Measurements from ENCODE around the gene DNAJC22.

The DNAJC22 gene

DNA sequence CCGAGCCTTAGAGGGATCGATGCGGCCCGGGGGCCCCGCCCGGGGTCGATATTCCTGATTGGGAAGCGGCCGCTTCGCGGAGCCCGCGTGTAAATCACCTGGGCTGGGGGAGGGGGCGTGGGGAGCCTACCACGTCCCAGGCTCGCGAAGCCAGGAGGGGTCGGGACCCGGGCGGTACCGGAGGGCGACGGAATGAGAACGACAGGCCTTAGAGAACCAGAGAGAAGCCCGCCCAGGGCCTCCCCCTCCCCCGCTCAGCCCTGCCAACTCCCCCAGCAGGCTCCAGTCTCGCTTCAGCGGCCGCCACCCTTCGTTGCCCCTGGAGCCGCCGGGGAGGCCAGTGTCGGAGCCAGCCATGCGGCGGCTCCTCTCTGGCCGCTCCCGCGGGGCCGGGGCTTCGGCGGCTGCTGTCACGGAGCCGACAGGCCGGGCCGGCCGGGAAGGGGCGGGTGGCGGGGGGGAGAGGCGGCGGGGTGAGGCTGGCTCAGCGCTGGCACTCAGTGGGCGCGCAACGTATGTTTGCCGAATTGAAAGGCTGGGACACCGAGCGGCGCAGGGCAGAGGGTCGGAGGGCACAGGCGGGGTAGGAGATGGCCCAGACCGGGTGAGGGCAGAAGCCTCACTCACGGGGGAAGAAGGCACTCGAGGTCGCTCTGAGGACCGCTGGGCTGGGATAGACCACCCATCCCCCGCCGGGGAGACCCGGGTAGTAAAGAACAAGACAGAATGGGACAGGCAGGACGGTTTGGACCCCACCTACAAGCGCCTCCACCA, 1.4 kb upstream of the DNAJC22 start:
- no peak for DNase-seq

DNA sequence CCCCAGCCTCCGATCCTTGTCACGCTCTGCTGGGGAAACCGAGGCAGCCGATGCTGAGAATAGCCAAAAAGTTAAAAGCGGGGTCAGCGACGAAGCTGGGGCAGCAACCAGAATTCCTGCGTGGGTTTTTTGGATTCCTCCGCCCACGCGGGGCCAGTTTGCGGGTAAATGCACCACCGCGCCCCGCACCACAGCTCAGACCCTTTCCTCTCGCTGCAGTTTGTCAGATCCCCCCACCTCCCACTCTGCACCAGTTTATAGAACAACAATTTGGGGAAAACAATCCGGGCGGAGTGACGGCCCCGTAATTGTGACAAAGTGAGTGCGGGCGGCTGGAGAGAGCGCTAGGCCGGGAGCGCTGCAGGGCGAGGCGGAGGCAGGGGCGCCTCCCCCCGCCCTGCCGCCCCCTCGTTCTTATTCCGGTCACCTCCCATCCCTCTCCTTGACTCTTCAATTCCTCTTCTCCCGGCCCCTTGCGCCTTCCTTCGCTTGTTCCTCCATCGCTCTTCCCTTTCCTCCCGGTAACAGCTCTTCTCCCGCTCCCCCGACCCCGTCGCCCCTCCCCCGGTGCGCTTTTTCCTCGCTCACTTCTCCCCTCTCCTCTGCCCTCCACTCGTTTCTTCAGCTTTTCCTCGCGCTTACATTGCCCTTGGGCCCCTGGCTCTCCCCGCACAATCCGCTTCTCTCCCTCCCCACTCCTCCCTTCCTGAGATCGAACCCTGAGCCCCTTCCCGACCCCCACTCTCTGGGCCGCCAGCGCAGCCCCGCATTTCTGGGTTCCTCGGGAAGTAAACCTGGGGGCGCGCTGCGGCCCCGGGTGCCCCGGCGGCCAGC, 646 bp upstream of the DNAJC22 start:
- no peak for DNase-seq

DNA sequence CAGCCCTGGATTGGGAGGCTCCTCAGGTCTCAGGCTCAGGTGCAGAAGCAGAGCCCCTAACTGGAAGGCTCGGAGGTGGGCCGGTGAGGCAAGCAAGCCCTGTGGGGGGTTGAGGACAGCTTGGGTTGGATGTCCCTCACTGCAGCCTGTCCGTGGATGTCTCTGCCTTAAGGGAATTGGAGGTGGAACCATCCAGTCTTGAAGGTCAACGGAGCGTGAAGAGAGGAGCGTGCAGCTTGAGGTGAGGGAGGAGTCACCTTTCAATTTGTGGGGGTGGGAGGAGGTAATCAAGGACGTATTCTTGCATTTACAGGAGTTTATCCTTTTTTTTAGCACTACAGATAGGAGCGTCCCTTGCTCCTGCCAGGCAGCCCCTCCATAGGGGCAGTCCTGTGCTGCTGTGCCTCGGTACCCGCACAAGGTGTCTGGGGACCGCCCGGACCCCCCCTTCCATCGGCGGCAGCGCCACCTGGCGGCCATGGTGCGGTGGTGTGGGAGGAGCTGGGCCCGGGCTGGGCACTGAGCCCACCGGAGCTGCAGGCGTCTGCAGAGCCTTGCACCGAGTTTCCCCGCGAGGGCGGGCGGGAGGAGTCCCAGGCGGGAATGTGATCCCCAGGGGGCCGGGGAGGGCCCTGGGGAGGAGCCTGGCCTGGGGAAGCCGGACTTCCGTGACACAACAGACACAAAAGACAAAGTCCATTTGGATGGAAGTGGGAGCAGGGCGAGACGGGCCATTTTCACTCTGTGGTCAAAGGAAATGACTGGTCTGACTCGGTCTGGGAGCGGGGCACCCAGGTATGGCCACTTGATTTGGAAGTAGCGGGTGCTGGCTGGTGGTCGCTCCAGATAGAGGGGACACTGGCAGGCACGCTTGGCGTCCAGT, 864 bp downstream of the DNAJC22 start:
- peak; percentile 25 for DNase-seq

DNA sequence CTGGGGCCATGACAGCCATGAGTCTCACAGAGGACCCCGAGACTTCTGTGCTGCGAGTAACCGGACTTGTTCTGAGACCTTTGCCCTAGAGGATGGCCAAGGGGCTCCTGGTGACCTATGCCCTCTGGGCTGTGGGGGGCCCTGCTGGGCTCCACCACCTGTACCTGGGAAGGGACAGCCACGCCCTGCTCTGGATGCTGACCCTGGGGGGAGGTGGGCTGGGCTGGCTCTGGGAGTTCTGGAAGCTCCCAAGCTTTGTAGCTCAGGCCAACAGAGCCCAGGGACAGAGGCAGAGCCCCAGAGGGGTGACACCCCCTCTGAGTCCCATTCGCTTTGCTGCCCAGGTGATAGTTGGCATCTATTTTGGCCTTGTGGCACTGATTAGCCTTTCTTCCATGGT, 2.1 kb downstream of the DNAJC22 start:
- no peak for DNase-seq

DNA sequence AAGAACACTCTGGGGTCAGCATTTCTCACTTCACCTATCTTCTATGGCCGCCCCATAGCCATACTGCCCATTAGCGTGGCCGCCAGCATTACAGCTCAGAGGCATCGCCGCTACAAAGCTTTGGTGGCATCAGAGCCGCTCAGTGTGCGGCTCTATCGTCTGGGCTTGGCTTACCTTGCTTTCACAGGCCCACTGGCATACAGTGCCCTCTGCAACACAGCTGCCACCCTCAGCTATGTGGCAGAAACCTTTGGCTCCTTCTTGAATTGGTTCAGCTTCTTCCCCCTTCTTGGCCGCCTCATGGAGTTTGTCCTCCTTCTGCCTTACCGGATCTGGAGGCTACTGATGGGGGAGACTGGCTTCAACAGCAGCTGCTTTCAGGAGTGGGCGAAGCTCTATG, 2.6 kb downstream of the DNAJC22 start:
- no peak for DNase-seq

DNA sequence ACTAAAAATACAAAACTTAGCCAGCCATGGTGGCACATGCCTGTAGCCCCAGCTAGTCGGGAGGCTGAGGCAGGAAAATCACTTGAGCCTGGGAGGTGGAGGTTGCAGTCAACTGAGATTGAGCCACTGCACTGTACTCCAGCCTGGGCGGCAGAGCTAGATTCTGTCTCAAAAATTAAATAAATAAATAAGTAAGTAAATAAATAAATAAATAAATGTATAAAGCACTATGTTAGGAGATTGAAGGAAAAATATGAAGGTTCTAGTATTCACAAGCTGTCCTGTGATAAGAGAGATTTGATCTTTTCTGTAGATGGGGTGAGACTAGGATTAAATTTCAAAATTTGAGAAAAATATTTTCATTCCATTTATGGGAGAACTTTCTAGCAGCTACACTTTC, 5.7 kb downstream of the DNAJC22 start:
- no peak for DNase-seq

DNA sequence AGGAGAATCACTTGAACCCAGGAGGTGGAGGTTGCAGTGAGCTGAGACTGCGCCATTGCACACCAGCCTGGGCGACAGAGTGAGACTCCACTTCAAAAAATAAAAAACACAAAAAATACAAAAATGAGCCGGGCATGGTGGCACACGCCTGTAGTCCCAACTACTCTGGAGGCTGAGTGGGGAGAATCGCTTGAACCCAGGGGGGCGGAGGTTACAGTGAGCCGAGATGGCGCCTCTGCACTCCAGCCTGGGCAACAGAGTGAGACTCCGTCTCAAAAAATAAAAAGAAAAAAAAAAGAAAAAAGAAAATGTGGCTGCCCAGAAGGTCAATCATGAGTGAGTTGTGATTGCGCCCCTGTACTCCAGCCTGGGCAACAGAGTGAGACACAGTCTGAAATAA, 9.2 kb downstream of the DNAJC22 start:
- DNase-seq: no peak

DNA sequence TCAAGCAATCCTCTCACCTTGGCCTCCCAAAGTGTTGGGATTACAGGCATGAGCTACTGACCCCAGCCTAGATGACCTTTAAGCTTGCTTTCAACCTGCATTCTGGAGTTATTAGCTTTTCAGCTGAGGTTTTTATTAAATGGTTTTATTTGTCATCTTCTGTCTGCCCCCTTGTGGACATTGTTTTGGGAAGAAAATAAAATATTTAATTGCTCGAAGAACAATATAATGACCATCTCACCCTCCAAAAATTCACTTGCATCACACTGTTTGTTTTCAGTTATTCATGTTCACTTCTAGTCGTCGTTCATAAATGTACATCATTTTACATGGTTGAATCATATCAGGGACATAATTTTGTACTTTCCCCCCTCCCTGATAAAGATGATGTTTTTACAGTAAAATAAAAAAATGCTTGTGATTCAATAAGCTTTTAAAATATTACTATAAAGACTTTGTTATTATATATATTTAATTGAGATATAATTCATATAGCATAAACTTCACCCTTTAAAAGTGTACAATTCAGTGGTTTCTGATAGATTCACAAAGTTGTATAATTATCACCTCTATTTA, 10.5 kb downstream of the DNAJC22 start:
- DNase-seq: peak; percentile 48

DNA sequence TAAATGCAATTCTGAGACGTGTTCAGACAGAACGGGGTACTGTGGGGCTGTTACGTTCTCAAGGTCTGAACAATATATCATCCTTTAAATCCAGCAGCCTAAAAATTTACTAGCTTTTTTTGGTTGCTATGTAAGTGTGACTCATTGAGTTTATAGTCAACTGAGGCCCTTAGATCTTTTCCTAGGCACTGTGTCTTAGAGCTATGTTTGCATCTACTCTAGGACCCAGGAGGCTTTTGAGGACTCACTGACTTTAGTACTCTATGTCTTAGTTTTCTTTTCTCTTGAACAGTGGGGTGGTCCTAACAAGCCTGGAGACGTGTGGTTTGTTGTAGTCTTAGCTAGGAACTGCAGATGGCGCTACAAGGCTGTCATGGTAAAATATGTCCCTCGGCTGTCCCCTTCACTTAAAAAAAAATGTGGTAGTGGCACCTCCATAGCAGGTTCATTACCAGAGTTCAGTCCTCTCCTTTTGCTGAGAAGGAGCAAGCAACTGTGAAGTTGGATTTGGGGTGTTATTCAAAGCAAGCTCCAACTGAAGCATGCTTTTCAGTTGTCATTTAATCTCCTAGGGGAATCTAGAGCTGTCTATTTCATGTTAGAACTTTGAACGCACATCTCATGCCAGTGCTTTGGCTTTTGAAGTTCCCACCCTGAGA, 11.9 kb downstream of the DNAJC22 start:
- DNase-seq: peak; percentile 73

DNA sequence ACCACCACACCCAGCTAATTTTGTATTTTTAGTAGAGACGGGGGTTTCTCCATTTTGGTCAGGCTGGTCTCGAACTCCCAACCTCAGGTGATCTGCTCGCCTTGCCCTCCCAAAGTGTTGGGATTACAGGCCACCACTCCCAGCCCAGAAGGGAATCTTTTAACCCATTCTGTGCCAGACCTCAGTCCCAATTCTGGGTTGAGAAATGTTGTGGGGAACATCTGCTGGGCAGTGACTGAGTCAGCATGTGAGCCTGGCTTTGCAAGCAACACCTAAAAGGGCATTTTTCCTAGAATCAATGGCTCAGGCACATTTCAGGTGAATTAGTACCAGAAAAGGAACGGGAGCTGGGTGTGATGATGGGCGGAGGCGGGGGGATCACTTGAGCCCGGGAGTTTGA, 13.0 kb downstream of the DNAJC22 start:
- no peak for DNase-seq

DNA sequence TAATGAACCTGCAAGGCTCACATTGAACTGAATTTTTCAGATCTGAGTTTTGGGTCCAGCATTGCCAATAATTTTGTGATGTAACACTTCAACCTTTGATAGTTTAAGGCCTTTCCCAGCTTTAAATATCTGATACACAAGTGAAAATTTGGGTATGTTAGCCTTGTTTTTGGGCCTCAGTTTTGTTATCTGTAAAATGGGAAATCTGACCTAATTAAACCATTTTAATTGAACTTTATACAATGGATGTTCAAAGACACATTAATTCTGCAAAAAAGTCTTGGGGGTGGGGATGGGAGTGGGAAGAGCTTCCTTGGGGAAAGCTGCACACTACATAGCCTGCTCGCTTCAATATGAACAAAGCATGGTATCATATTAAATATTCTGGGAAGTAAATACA, 15.4 kb downstream of the DNAJC22 start:
- DNase-seq: no peak

DNA sequence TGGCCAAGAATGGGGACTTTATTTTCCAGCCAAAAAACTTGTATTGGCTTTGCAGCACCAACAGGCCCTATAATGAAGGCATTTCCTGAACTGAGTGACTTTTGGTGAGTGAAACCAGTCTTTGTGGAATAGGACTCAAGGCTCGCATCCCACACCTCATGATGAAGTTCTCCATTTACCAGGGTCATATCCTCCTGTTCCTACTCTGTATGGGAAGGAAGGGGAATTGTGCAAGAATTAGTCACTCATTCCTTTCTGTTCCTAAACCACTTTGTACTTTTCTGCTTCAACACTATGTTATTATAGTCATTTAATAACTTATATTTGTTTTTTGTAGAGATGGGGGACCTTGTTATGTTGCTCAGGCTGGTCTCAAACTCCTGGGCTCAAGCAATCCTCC, 18.3 kb downstream of the DNAJC22 start:
- no peak for DNase-seq

DNA sequence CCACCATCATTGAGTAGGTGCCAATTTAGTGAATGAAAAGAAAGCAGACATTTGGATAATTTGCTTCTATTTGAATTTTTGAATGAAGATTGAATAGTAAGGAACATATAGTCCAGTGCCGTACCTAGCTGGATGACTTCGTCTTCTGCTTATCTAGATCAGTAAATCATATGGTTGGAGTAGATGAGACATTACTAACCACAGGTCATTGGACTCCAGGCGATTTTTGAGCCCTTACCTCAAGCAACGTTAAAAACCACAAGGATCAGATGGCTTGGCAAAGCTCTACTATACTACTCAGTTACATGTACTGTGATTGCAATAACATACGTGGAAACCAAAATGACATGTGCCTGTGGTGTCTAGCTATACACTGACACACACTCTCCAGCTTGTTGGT, 18.9 kb downstream of the DNAJC22 start:
- no peak for DNase-seq

DNA sequence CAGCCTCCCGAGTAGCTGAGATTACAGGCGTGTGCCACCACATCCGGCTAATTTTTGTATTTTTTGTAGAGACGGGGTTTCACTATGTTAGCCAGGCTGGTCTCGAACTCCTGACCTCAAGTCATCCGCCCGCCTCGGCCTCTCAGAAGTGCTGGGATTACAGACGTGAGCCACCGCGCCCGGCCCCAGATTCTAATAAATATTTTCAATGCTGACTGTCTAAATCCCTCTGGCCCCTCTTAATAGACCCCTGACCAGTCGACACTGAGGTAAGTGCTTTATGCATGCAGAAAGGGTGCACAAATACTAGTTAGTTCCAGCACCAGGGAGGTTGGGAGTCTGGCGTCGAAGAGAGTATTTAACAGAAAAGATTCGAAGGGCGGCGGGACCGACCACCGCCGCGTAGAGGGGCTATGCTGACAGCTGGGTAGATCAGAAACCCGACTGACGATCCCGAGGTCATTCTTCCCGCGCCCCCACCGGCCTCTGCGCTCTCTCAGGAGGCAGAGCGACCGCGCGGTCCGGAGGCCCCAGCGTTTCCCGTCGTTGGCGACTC, 19.5 kb downstream of the DNAJC22 start:
- DNase-seq: no peak

DNA sequence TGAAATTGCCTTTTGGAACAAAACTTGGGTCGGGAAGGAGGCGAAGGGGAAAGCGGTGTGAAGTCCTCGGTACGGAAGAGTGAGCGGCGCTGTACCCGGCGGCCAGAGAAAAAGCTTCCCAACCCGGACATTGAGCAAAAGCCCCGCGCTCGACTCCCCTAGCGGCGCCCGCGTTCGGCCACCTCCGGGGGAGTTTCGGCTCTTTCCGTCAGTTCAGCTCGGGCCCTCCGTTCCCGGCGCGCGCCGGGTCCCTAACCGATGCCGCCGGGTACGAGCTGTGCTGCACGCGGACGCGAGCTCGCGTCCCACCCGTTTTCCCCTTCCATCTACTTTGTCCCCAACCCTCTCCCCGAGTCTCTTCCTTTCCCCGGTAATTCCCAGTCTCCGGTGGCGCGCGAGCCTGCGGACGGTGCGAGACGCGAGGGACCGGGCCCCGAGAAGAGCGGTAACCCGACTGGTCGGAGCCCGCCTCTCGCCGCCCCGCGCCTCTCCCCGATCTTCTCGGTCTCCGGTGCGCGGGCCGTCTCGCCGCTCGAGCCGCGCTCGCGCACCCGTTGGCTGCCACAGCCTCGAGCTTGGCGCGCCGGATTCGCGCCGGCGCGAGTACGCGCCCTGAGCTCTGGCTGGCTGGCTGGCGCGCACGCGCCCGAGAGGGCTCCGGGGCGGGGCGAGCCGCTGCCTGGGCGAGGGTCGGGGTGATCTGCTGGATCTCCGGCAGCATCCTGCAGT, 20.1 kb downstream of the DNAJC22 start:
- DNase-seq: peak; percentile 67

DNA sequence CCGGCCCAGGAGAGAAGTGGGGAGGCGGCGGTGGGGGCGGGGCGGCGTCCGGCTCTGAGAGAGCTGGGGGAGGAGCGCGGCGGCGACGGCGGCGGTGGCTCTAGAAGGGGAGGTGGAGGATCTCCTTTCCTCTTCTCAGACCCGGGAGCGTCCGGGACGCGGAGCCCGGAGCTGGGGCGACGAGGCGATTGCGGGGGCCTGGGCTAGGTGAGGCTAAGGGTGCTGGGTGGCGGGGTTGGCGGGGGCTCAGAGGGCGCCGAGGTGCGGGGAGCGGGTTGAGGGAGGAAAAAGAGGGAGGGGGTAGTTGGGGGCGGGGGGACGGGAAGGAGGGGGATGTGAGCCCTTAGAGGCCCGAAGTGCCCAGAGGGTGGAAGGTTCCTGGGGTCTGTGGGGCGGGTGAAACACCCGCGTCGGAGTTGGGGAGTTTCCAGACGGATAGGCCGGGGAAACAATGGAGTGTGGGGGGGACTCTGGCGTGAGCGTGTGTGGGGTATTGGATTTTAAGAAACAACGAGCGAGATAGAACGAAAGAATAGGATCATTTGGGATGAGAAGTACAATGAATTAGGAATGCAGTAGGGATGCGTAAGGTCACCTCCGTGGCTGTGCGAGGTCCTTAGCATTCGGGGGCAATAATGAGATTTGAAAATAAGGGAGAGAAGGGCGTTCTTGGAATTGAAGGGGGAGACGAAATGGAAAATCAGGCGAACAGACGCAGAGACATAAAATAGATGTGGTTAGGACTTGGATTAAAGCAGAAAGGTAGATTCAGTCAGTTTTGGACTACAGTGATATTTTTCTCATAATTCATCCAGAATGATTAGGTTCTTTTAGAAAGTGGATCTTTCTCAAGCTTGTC, 20.9 kb downstream of the DNAJC22 start, which contains the start of gene SPATS2:
Gene SPATS2 (plus strand): TSS at position 82 of the 859 bp plus-strand sequence. CDS start 93,551 bp downstream, outside the sequence.
- peak; percentile 33 for DNase-seq

DNA sequence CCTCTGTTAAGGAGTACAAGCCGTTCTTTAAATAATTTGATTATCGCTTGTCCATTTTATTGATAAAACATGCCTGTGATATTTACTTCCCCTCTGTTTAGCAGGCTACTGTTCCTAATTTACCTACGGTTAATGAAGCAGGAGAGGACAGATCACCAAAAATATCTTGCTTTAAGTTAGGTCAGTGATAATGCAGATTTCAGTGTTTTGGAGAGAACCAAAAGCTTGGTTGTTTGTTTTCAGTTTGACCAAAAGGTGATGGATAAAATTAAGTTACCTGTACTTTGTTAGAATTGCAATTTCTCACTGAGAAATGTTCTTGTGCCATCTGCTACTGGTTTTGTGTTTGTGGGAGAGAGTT, 21.5 kb downstream of the DNAJC22 start:
- DNase-seq: no peak

DNA sequence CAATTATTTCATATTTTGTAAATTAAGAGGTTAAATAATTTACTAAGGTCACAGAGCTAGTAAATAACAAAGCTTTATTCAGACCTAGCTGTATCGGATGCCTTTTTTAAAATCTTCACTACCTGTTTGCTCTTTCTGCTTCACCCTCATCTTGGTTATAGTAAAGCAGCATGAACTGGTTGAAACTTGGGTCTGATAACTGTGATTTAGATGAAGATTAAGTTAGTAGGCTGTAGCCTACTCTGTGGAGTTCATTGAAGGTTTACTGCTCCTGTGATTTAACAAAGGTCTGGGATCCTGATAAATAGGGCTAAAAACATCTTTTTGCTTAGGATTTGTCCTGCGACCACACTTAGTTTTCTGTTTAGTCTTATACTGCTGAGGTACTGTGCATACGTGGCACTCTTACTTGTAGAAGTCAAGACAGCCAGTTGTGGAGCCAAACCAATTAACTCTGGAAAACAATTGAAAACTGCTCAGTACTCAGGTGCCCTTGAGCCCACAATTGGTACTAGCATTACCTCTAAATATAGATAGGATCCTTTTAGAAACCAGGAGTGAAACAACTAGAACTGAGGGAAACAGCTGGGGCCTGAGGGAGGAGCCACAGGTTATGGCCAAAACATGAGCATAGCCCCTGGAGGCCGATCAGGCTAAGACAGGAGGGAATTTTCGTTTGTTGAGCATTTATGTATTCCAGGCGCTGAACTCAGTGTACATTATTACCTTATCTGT, 22.9 kb downstream of the DNAJC22 start:
- DNase-seq: peak; percentile 19

DNA sequence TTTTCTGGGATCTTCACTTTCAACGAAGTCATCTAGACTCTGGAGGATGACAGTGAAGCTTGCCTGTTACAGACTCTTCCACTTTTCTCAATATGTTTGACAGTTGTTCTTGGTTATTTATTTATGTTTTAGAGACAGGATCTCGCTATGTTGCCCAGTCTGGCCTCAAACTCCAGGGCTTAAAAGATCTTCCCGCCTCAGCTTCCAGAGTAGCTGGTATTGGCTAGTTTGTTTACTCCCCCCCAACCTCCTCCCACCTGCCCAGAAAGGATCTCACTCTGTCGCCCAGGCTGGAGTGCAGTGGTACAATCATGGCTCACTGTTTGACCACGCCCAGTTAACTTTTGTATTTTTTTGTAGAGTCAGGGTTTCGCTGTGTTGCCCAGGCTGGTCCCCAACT, 23.9 kb downstream of the DNAJC22 start:
- DNase-seq: no peak

DNA sequence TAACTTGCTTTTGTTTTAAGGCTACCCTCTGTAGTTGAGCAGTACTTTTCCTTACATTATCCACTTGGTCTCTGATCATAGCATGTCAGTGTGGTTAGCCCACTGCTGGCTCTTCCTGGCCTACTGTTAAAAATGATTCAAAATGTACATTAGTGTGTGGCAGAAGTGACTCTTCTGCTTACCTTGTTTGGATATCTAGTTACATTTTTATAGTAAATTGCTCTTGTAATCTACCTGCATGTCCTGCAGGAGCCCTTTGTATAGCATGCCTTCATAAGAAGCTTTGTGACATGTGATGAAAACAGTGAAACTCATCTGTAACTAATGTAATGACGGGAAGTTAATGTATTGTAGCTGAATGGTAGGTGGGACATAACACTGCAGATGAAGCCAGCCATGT, 28.7 kb downstream of the DNAJC22 start:
- no peak for DNase-seq

Data from NCI-H1694 (cell line).